SK-N-SH (cell line): Measurements from ENCODE around the gene SIL1. TPM values are rescaled to one million over a fixed set of nuclear protein-coding genes. Genes with fewer than 3 reads are reported as not detected.

Experiments used
- CTCF ChIA-PET: fragments of 300-600, 350-600 bp; formaldehyde crosslinking; extraction: SDS; loops from one replicate; lab custom pipeline; 2021; lab: Yijun Ruan, JAX
- POLR2A ChIA-PET: fragments of 350-600 bp; sonication (Branson Sonifier 250); formaldehyde crosslinking; extraction: SDS; loops from one replicate; lab custom pipeline; 2020; ENCODE audit warnings: antibody characterized with exemption, inconsistent platforms; lab: Yijun Ruan, JAX
- DNase-seq: peaks from one replicate; pipeline ENCODE4 v3.0.0; 2012
- H2AFZ ChIP-seq: fragments of 200-600 bp; sonication (generic); 2 replicates; pipeline ENCODE4 v1.8.1; 2016; ENCODE audit warnings: antibody characterized with exemption, mild to moderate bottlenecking, low read depth
- H3F3A ChIP-seq: fragments of 200-600 bp; sonication (generic); replicated peaks from 2 replicates; pipeline ENCODE3; 2016; ENCODE audit warnings: antibody characterized with exemption, mild to moderate bottlenecking; ENCODE audit not compliant: insufficient read depth
- H3K27ac ChIP-seq, 2 experiments: fragments of 200-500 bp in 1 of 2; fragments of 200-600 bp in 1 of 2; sonication (Bioruptor generic) in 1 of 2; sonication (generic), shearing (Covaris generic) in 1 of 2; 2 replicates each; pipeline versions ENCODE4 v1.5.1 to v1.6.1; 2014 to 2016; ENCODE audit warnings: low read depth in 2 of 2, inconsistent platforms in 1 of 2, low read length in 1 of 2, mild to moderate bottlenecking in 1 of 2, mixed read lengths in 1 of 2
- H3K27me3 ChIP-seq: fragments of 200-600 bp; sonication (generic), shearing (Covaris generic); 2 replicates; pipeline ENCODE4 v1.6.1; 2016; ENCODE audit warnings: mixed run types; ENCODE audit not compliant: insufficient read depth
- H3K36me3 ChIP-seq, 2 experiments: fragments of 200-500 bp in 1 of 2; fragments of 200-600 bp in 1 of 2; sonication (Bioruptor generic) in 1 of 2; sonication (generic) in 1 of 2; replicated peaks in 1 of 2; 2 replicates each; pipeline versions ENCODE3 to v1.5.1; 2014 to 2016; ENCODE audit warnings: low read length in 1 of 2, mild to moderate bottlenecking in 1 of 2; ENCODE audit not compliant: insufficient read depth in 2 of 2, control insufficient read depth in 1 of 2
- H3K4me1 ChIP-seq, 2 experiments: fragments of 200-500 bp in 1 of 2; fragments of 200-600 bp in 1 of 2; sonication (Bioruptor generic) in 1 of 2; sonication (generic), shearing (Covaris generic) in 1 of 2; 2 replicates each; pipeline versions ENCODE4 v1.5.1 to v1.6.1; 2014 to 2016; ENCODE audit warnings: low read depth in 1 of 2, low read length in 1 of 2, mixed run types in 1 of 2; ENCODE audit not compliant: insufficient read depth in 2 of 2, control insufficient read depth in 1 of 2
- H3K4me2 ChIP-seq: fragments of 200-600 bp; sonication (generic), shearing (Covaris generic); 2 replicates; pipeline ENCODE4 v1.6.1; 2017; ENCODE audit warnings: mixed run types
- H3K4me3 ChIP-seq, 2 experiments: fragments of 200-500 bp in 1 of 2; fragments of 200-600 bp in 1 of 2; sonication (Bioruptor generic) in 1 of 2; sonication (generic), shearing (Covaris generic) in 1 of 2; 2 replicates each; pipeline versions ENCODE4 v1.5.1 to v1.8.1; 2014 to 2016; ENCODE audit warnings: low read depth in 2 of 2, inconsistent platforms in 1 of 2, low read length in 1 of 2, mild to moderate bottlenecking in 1 of 2, mixed read lengths in 1 of 2, moderate library complexity in 1 of 2
- H3K79me2 ChIP-seq: fragments of 200-600 bp; sonication (generic); 2 replicates; pipeline ENCODE4 v1.8.1; 2017; ENCODE audit warnings: mild to moderate bottlenecking; ENCODE audit not compliant: insufficient read depth
- H3K9ac ChIP-seq: fragments of 200-600 bp; sonication (generic); 2 replicates; pipeline ENCODE4 v1.6.1; 2017; ENCODE audit warnings: mixed run types
- H3K9me2 ChIP-seq: fragments of 200-600 bp; sonication (generic); 2 replicates; pipeline ENCODE4 v1.6.1; 2017; ENCODE audit warnings: mixed run types
- H3K9me3 ChIP-seq: fragments of 200-600 bp; sonication (generic); 2 replicates; pipeline ENCODE4 v1.6.1; 2017; ENCODE audit warnings: mixed run types, mild to moderate bottlenecking, moderate library complexity
- H4K20me1 ChIP-seq: fragments of 200-600 bp; sonication (generic); 2 replicates; pipeline ENCODE4 v1.6.1; 2017; ENCODE audit warnings: mild to moderate bottlenecking, mixed run types; ENCODE audit not compliant: insufficient read depth
- EP300 ChIP-seq, 2 experiments: IDR thresholded peaks; 2 replicates each; pipeline versions ENCODE4 v1.4.0 to v1.6.1; 2012; ENCODE audit warnings: borderline replicate concordance in 1 of 2, low read depth in 1 of 2, low read length in 1 of 2
- FOXM1 ChIP-seq: IDR thresholded peaks from 2 replicates; pipeline ENCODE4 v1.4.0; 2012; ENCODE audit warnings: low read depth, mild to moderate bottlenecking
- GATA2 ChIP-seq: sonication (generic); formaldehyde crosslinking; IDR thresholded peaks from 2 replicates; pipeline ENCODE4 v1.5.0; 2020; ENCODE audit warnings: mild to moderate bottlenecking, missing genetic modification reagents
- MXI1 ChIP-seq: IDR thresholded peaks from 2 replicates; pipeline ENCODE4 v1.6.1; 2012; ENCODE audit warnings: mild to moderate bottlenecking, low read depth, low read length, improper control_type of control experiment
- NFIC ChIP-seq: IDR thresholded peaks from 2 replicates; pipeline ENCODE4 v1.4.0; 2012; ENCODE audit warnings: borderline replicate concordance
- POLR2AphosphoS5 ChIP-seq: IDR thresholded peaks from 2 replicates; pipeline ENCODE4 v1.6.1; 2012; ENCODE audit warnings: low read depth, low read length
- RCOR1 ChIP-seq: fragments of 150-350 bp; IDR thresholded peaks from 2 replicates; pipeline ENCODE4 v1.6.1; 2017; ENCODE audit warnings: antibody characterized with exemption, low read length
- TEAD4 ChIP-seq: IDR thresholded peaks from 2 replicates; pipeline ENCODE4 v1.4.0; 2012; ENCODE audit warnings: mild to moderate bottlenecking, borderline replicate concordance; ENCODE audit not compliant: insufficient read depth
- WGBS: methylation state at CpG from one replicate; pipeline ENCODE4 v1.1.6; 2017; ENCODE audit warnings: low lambda C conversion rate; 5-methylcytosine and 5-hydroxymethylcytosine counted together
- polyA plus RNA-seq, 3 experiments: library from polyadenylated mRNA; depleted of rRNA; stranded (reverse); fragments of >200 nt; gene quantifications; 2 replicates each; pipeline ENCODE4 v1.2.3, GENCODE V29; 2012
- TF ChIP-seq, protein P1 (sequence below): IDR thresholded peaks from 2 replicates; pipeline ENCODE4 v1.4.0; 2012; ENCODE audit warnings: low read depth, borderline replicate concordance
- TF ChIP-seq, protein P2 (sequence below): IDR thresholded peaks from 2 replicates; pipeline ENCODE4 v1.4.0; 2012; ENCODE audit warnings: low read depth, borderline replicate concordance
- TF ChIP-seq, protein P3 (sequence below): fragments of 150-350 bp; IDR thresholded peaks from 2 replicates; pipeline ENCODE4 v1.6.1; 2016; ENCODE audit warnings: mild to moderate bottlenecking, low read depth, low read length
- TF ChIP-seq, protein P4 (sequence below): fragments of 150-350 bp; IDR thresholded peaks from 2 replicates; pipeline ENCODE4 v1.6.1; 2017; ENCODE audit warnings: antibody characterized with exemption, low read length, low read depth, borderline replicate concordance
- TF ChIP-seq, protein P5 (sequence below): IDR thresholded peaks from 2 replicates; pipeline ENCODE4 v1.4.0; 2012; ENCODE audit warnings: low read depth

The SIL1 gene
- polyA plus RNA-seq, 1 of the 3 experiments (the other 2 are of a cell fraction): 25.9 TPM

DNA sequence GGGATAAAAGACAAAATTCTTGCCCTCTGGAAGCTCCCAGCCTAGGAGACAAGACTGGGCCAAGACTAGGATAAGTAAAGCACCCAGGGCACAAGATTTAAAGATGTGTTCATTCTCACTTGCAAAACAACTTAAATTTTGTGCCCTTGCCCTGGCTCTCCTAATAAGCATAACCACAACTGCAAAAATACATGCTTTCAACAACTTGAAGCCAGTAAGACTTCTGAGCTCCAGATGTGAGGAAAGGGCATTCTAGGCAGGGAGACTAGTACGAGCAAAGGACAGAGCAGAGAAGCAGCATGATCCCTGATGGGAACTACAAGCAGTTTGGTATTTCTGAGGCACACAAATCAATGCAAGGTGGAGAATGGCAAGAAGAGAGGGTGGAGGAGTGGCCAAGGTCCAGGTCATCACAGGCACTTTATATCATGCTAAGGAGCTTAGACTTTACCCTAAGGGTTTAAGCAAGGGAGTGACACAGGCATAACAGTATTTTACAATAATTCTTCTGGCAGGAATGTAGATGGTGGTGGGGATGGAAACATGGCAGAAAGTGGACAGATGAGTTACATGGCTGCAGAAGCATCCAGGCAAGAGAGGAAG is 30.1 kb upstream of the SIL1 start:
- ChIA-PET CTCF (no interaction called here), POLR2A (no interaction called here)
- TF ChIP-seq GATA2 (CRISPR knock-in tag) (no peak), MXI1 (no peak), RCOR1 (no peak), FOXM1 (no peak), EP300 (IDR thresholded peaks at IDR 0.05; ENCODE audit: borderline replicate concordance in 1 of 2, low read depth in 1 of 2, low read length in 1 of 2) (no peak), NFIC (no peak), POLR2AphosphoS5 (no peak), TEAD4 (no peak)
- TF ChIP-seq, protein P1, sequence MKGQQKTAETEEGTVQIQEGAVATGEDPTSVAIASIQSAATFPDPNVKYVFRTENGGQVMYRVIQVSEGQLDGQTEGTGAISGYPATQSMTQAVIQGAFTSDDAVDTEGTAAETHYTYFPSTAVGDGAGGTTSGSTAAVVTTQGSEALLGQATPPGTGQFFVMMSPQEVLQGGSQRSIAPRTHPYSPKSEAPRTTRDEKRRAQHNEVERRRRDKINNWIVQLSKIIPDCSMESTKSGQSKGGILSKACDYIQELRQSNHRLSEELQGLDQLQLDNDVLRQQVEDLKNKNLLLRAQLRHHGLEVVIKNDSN: no peak
- TF ChIP-seq, protein P2, sequence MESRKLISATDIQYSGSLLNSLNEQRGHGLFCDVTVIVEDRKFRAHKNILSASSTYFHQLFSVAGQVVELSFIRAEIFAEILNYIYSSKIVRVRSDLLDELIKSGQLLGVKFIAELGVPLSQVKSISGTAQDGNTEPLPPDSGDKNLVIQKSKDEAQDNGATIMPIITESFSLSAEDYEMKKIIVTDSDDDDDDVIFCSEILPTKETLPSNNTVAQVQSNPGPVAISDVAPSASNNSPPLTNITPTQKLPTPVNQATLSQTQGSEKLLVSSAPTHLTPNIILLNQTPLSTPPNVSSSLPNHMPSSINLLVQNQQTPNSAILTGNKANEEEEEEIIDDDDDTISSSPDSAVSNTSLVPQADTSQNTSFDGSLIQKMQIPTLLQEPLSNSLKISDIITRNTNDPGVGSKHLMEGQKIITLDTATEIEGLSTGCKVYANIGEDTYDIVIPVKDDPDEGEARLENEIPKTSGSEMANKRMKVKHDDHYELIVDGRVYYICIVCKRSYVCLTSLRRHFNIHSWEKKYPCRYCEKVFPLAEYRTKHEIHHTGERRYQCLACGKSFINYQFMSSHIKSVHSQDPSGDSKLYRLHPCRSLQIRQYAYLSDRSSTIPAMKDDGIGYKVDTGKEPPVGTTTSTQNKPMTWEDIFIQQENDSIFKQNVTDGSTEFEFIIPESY: no peak
- TF ChIP-seq, protein P3, sequence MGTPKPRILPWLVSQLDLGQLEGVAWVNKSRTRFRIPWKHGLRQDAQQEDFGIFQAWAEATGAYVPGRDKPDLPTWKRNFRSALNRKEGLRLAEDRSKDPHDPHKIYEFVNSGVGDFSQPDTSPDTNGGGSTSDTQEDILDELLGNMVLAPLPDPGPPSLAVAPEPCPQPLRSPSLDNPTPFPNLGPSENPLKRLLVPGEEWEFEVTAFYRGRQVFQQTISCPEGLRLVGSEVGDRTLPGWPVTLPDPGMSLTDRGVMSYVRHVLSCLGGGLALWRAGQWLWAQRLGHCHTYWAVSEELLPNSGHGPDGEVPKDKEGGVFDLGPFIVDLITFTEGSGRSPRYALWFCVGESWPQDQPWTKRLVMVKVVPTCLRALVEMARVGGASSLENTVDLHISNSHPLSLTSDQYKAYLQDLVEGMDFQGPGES: no peak
- TF ChIP-seq, protein P4, sequence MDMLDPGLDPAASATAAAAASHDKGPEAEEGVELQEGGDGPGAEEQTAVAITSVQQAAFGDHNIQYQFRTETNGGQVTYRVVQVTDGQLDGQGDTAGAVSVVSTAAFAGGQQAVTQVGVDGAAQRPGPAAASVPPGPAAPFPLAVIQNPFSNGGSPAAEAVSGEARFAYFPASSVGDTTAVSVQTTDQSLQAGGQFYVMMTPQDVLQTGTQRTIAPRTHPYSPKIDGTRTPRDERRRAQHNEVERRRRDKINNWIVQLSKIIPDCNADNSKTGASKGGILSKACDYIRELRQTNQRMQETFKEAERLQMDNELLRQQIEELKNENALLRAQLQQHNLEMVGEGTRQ: no peak
- TF ChIP-seq, protein P5, sequence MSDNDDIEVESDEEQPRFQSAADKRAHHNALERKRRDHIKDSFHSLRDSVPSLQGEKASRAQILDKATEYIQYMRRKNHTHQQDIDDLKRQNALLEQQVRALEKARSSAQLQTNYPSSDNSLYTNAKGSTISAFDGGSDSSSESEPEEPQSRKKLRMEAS: no peak

More for the DNA sequence above, 30.1 kb upstream of the SIL1 start:
- no peak overlapping the region for H3K4me2 ChIP-seq
- no peak overlapping the region for H3K4me3 ChIP-seq
- H3F3A ChIP-seq: no peaks in the 10 kb centered on the region
- H3K79me2 ChIP-seq: no peaks in the 10 kb centered on the region
- H3K9ac ChIP-seq: no peak overlapping the region
- H2AFZ ChIP-seq: no peak overlapping the region
- H3K9me3 ChIP-seq: no peaks in the 10 kb centered on the region
- no peaks in the 10 kb centered on the region for H3K27me3 ChIP-seq
- H3K27ac ChIP-seq: no peak overlapping the region
- no peaks in the 10 kb centered on the region for H3K4me1 ChIP-seq
- no peak for DNase-seq
- WGBS: 84% methylated on average over 1 of the region's 1 CpG
- H4K20me1 ChIP-seq: no peaks in the 10 kb centered on the region
- no peaks in the 10 kb centered on the region for H3K36me3 ChIP-seq
- no peaks in the 10 kb centered on the region for H3K9me2 ChIP-seq
